ENCODE data around the gene WFS1.
A peak's percentile ranks its signal among the peaks of the same experiment; 100 is the strongest.

Gene WFS1

DNA sequence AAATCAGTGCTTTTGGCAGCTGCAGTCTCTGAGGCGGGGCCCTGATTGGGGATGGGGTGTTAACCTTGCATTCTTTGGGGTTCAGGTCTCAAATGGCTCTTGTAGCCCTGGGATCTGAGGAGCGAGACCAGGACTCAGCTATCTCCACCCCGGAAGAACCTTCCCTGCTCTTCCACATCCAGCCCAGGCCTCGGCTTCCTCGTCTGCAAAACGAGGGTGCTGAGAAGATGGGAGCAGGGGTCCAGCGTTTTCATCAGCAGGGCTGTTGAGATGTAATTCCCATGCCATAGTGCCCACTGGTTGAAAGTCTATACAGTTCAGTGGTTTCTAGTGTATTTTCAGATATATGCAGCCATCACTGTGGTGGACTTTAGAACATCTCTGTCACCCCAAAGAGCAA is 34.6 kb upstream of the WFS1 start:
- no peak for DNase-seq

DNA sequence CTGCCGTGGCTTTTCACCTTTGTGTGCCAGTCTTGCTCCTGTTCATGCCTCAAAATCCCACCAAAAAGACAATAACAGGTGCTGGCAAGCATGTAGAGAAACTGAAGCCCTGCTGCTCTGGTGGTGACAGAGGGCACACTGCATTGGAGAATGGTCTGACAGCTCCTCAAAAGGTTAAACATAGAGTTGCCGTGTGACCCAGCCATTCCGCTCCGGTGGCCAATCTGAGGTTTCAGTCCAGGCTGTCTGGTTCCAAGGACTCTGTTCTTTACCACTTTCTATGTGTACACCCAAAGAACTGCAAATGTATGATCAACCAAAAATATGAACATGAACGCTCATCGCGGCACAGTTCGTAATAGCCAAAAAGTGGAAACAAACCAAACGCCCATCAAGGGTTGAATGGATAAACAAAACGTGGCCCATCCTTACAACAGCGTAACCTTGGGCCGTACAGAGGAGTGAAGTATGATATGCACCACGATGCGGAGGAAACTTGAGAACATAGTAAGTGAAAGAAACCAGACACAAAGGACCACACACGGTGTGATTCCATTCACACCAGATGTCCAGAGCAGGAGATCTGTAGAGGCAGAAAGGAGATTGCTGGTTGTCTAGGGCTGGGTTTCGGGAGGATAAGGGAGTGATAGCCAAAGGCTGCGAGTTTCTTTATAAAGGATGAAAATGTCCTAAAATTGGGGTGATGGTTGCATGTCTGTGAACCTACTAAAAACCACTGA is 33.6 kb upstream of the WFS1 start:
- DNase-seq, result no peak

DNA sequence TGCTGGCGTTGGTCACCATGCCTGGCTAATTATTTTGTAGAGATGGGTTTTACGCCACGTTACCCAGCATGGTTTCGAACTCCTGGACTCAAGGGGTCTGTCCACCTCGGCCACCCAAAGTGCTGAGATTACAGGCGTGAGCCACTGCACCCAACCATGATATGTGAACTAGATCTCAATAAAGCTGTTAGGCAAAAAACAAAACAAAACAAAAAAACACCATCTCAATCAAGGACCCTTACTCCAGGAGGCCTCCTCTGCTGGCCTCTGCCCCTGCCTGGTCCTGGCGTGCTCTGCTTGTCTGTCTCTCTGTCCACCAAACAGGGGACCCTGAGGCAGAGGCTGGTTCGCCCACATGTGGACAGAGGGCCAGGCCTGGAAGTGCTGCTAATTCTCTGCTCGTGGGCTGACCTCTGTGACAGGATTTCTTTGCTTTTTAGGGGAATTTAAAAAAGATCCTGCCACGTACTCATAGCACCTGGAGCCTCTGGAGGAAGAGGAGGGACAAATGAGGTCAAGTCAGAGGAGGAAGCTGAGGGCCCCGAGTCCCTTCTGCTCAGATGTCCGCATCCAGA is 32.7 kb upstream of the WFS1 start:
- DNase-seq, result no peak

GRCh38 chr4:6239486-6239885 is 30.2 kb upstream of the WFS1 start:
- no peak for DNase-seq

DNA sequence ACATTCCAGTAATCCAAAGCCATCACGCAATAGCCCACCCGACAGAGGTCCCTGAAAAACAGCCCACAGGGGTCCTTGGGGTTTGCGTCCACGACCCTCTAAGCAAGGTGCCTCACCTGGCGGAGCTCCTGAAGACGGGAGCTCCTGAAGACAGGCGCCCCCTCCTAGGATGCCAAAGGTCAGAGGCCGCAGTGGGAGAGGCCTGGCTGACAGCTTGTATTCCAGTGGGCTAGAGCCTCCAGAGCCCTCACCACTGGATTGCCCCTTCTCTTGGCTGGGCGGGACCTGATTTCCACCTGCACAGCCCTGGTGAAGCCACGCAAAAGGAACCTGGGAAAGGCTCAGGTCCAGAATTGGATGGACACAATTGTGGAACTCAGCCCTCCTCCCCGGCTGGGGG is 29.7 kb upstream of the WFS1 start:
- DNase-seq, result no peak

- no peak for DNase-seq
Observed at GRCh38 chr4:6241062-6241845, 28.4 kb upstream of the WFS1 start.

GRCh38 chr4:6242271-6243029 is 27.2 kb upstream of the WFS1 start:
- no peak for DNase-seq

- no peak for DNase-seq
Observed at GRCh38 chr4:6245246-6246169, 24.1 kb upstream of the WFS1 start.

DNA sequence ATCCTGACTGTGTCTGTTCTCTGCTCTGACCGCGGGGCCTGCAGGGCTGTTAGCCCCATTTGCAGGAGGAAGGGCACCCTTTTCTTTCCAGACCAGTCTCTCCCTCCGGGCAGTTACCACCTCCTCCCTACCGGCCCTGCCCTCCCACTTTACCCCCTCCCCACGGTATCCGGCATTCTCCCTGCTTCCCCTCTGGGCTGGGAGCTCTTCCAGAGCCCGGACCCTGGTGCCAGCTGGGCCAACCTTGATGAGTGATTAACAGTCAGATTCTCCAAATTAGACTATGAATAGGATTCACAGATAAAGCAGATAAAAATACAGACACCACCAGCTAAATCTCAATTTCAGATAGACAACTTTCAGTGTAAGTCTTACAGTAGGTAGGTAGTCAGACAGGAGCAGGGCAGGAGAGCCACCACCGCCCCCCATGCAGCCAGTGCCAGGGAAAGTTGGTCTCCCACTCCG is 23.4 kb upstream of the WFS1 start:
- DNase-seq, result no peak

- DNase-seq, result no peak
Observed at GRCh38 chr4:6248394-6248793, 21.3 kb upstream of the WFS1 start.

DNA sequence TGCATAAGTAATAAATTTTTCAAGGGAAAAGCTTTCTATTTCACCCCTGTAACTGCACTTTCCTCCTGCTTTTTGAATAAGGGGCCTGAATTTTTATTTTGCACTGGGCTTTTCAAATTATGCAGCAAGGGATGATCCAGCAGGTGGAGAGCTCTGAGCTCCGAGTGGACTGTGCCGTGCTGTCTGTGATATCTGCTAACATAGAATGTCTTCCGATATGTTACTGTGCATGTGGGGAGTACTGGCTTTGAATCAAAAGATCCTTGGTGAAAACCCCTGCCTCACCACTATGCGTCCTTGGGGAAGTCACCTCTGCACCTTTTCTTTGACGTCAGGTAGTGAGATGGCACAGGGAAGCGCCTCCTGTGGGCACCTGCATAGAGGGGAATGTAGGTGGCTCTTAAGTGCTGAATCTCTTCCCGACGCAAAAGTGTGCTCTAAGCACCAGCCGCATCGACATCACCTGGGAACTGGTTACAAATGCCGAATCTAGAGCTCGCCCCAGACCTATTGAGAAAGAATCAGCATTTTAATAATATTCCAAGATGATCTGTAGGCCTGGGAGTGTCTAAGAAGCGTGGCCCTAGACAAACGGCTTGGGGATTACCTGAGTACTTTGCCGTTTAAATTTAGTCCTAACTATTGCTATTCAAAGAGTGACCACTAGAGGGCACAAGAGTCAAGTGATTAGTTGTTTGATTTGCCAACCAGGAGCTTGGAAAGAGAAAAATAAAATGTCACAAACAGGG is 19.2 kb upstream of the WFS1 start:
- peak; percentile 66 for DNase-seq

DNA sequence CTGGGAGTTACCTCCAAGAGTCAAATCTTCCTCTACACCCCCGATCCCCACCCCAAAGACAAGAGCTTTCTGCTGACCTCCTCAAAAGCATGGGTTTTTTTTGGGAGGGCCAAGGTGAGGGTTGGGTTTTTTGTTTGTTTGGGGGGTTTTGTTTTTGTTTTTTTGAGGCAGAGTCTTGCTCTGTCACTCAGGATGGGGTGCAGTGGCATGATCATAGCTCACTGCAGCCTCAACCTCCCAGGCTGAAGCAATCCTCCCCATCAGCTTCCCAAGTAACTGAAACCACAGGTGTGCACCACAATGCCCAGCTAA is 18.7 kb upstream of the WFS1 start:
- no peak for DNase-seq

DNA sequence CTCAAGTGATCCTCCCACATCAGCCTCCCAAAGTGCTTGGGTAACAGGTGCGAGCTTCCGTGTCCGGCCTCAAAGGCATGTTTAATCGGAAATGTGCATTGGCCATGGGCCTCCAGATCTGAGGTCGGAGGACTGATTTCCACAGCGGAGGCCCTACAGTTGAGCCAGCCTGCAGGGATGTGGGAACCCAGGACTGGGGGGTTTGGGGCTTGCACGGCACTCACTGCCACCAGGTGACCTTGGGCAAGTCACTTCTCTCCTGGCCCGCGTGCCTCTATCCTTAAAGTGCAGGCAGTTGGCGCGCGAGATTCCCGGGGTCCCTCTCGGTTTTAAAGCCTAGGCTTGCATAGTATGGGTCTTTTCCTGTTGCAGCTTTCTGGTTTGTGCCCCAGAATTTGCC is 18.3 kb upstream of the WFS1 start:
- no peak for DNase-seq

DNA sequence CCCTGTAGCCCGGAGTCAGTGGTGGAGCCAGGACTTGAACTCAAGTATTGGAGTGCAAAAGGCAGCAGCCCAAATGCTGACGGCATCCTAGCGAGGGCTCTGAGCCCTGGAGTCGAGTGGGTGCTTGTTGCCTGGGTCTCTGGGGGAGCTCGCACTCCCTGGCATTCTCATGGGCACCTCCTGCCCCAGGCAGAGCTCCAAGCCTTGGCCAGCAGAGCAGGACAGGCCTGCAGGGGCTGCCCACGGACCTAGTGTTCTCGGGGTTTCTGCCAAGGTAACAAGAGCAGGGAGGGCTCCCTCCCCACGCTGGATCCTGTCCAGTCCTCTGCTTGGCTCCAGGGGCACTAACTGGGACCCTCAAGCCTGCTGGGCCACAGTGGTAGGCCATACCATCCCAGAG is 17.6 kb upstream of the WFS1 start:
- no peak for DNase-seq

GRCh38 chr4:6253111-6253510 is 16.5 kb upstream of the WFS1 start:
- DNase-seq, result no peak

- no peak for DNase-seq
Observed at GRCh38 chr4:6253961-6254360, 15.7 kb upstream of the WFS1 start.

- DNase-seq, result no peak
Observed at GRCh38 chr4:6256141-6256540, 13.5 kb upstream of the WFS1 start.

GRCh38 chr4:6257247-6258025 is 12.2 kb upstream of the WFS1 start:
- no peak for DNase-seq

GRCh38 chr4:6258026-6258360 is 11.7 kb upstream of the WFS1 start:
- DNase-seq, result no peak

DNA sequence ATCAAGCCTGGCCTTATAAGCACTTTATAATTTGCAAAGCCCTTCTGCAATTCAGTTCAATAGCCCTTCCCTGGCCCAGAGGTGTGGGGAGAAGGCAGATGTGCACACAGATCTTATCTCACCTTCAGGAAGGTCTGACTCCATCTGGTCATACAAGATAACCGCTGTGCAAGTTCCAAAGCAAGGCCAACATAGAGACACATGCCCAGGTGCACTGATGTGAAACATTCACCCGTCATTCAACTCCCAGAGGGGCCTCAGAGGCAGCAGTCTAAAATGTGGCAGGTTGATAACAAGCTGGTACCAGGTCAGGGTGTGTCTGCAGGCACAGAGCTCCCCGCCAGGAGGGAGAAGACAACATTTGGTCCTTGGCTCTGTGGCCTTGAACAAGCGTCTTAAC is 10.9 kb upstream of the WFS1 start:
- no peak for DNase-seq

DNA sequence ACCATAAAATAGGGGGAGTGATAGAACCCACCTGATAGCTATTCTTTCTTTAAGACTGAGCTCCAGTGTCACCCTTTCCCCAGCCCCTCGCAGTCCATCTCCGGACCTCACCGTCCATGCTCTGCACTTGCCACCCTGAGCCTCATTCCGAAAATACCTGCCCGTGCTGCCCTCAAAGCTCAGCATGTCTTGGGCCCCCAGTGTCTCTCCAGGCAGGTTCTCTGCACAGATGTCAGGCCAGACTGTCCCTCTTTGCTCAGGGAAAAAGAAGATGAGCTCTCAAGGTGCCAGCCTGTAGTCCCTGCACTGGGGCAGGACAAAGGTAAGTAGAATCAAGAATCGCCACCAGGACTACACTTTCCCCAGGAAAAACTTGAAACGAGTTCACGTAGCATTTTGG is 9.8 kb upstream of the WFS1 start:
- no peak for DNase-seq
